HCT116 (cell line): ENCODE data around the gene EXOC6B.

Experiments
- ATF3 ChIP-seq: IDR thresholded peaks from 2 replicates; pipeline ENCODE4 v1.6.1; 2012
- CBX3 ChIP-seq: IDR thresholded peaks from 2 replicates; pipeline ENCODE4 v1.6.1; 2012; ENCODE audit warnings: low read depth
- CEBPB ChIP-seq: IDR thresholded peaks from 2 replicates; pipeline ENCODE4 v1.6.1; 2012; ENCODE audit warnings: low read depth
- CTCF ChIP-seq, 3 experiments: fragments of 200-600 bp in 1 of 3; sonication (generic) in 1 of 3; IDR thresholded peaks in 2 of 3; conservative IDR thresholded peaks in 1 of 3; 2 replicates each; pipeline ENCODE4 v1.5.1; 2012 to 2017; ENCODE audit warnings: low read depth in 2 of 3, low read length in 2 of 3, antibody characterized with exemption in 1 of 3, borderline replicate concordance in 1 of 3, control low read depth in 1 of 3, mild to moderate bottlenecking in 1 of 3, mixed read lengths in 1 of 3, mixed run types in 1 of 3, moderate library complexity in 1 of 3; ENCODE audit not compliant: insufficient read depth in 1 of 3
- ELF1 ChIP-seq: IDR thresholded peaks from 2 replicates; pipeline ENCODE4 v1.6.1; 2012; ENCODE audit warnings: low read depth, borderline replicate concordance
- EZH2 ChIP-seq: fragments of 200-600 bp; sonication (generic); IDR thresholded peaks from 2 replicates; pipeline ENCODE4 v1.6.1; 2017; ENCODE audit warnings: antibody characterized with exemption, mixed run types
- EZH2phosphoT487 ChIP-seq: fragments of 200-600 bp; IDR thresholded peaks from 2 replicates; pipeline ENCODE4 v1.6.1; 2018; ENCODE audit warnings: antibody characterized with exemption, borderline replicate concordance
- JUND ChIP-seq: IDR thresholded peaks from 2 replicates; pipeline ENCODE4 v1.6.1; 2012
- MAX ChIP-seq: IDR thresholded peaks from 2 replicates; pipeline ENCODE4 v1.6.1; 2012
- POLR2A ChIP-seq: IDR thresholded peaks from 2 replicates; pipeline ENCODE4 v1.7.0; 2011; ENCODE audit warnings: borderline replicate concordance; ENCODE audit not compliant: insufficient read depth, insufficient read length; ENCODE audit errors: extremely low read depth
- POLR2AphosphoS5 ChIP-seq: IDR thresholded peaks from 2 replicates; pipeline ENCODE4 v1.6.1; 2011; ENCODE audit warnings: mild to moderate bottlenecking, low read depth, low read length, moderate library complexity
- SIN3A ChIP-seq: IDR thresholded peaks from 2 replicates; pipeline ENCODE4 v1.6.1; 2012; ENCODE audit warnings: low read depth
- SP1 ChIP-seq: IDR thresholded peaks from 2 replicates; pipeline ENCODE4 v1.6.1; 2012; ENCODE audit warnings: low read depth
- YY1 ChIP-seq: IDR thresholded peaks from 2 replicates; pipeline ENCODE4 v1.6.1; 2011; ENCODE audit warnings: low read length, low read depth, moderate library complexity, mild to moderate bottlenecking; ENCODE audit not compliant: insufficient replicate concordance; ENCODE audit errors: extremely low read depth

DNA sequence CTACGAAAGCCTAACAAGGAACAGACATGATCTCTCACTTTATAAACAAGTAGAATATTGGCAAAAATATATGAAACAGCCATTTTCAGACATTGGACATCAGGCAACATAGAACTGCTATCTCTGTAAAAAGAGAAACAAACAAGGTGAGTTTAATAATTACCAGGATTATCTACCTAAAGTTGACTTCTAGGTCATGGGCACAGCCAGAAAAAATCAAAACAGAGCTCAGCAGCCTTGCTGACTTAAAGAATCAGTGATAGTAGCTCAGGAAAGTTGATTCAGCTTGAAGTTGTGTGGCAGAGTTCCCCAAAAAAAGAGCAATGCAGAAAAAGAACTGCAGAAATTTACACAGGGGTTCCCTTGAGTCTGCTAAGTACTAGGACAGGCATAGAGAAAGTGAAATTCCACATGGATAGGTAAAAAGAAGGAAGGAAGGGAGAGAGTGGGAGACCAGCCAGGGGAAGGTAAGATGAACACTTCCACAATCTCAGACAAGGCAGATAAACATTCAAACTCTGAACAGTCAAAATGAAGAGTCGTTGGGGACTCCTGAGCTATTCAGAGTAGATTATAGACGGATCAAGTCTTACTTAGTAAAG is 102.0 kb downstream of the EXOC6B start:
- TF ChIP-seq EZH2phosphoT487: no peak
- TF ChIP-seq CTCF (IDR thresholded peaks at IDR 0.05 in 2 of 3, conservative IDR thresholded peaks at IDR 0.05 in 1 of 3; ENCODE audit: borderline replicate concordance in 1 of 3, insufficient read depth in 1 of 3, low read depth in 2 of 3, low read length in 2 of 3): no peak
- TF ChIP-seq CEBPB: no peak
- no peak for TF ChIP-seq POLR2A
- no peak for TF ChIP-seq MAX
- no peak for TF ChIP-seq YY1
- TF ChIP-seq SP1: no peak
- no peak for TF ChIP-seq JUND
- TF ChIP-seq ATF3: no peak
- TF ChIP-seq CBX3: no peak
- TF ChIP-seq POLR2AphosphoS5: no peak
- no peak for TF ChIP-seq EZH2
- TF ChIP-seq ELF1: no peak
- no peak for TF ChIP-seq SIN3A
